ENCODE data around the gene ANAPC13.

- TF ChIP-seq EZH2 (optimal IDR thresholded peaks at IDR 0.05; ENCODE audit: low read depth, low read length) = no peak
- TF ChIP-seq CTCF (IDR thresholded peaks at IDR 0.05; ENCODE audit: low read length) = no peak
- TF ChIP-seq EZH2phosphoT487 (IDR thresholded peaks at IDR 0.05; ENCODE audit: low read length) = no peak
Observed at GRCh38 chr3:134463676-134464063, 22.1 kb downstream of the ANAPC13 start.
